Loucy (cell line): ENCODE results near the gene SUPT5H.

Experiments
- H2AFZ ChIP-seq: fragments of 200-600 bp; sonication (generic); 2 replicates; pipeline ENCODE4 v1.6.0; 2016; ENCODE audit warnings: antibody characterized with exemption, mild to moderate bottlenecking, low read length, moderate library complexity
- H3F3A ChIP-seq: fragments of 200-600 bp; 2 replicates; pipeline ENCODE4 v1.6.0; 2016; ENCODE audit warnings: antibody characterized with exemption, low read depth, mild to moderate bottlenecking
- H3K27me3 ChIP-seq: fragments of 200-600 bp; sonication (generic); 2 replicates; pipeline ENCODE4 v1.6.1; 2014; ENCODE audit warnings: low read length, mild to moderate bottlenecking; ENCODE audit not compliant: insufficient read depth, poor library complexity, severe bottlenecking
- H3K36me3 ChIP-seq: fragments of 200-600 bp; sonication (generic); 2 replicates; pipeline ENCODE4 v1.6.1; 2016; ENCODE audit warnings: low read length; ENCODE audit not compliant: insufficient read depth
- H3K4me1 ChIP-seq: fragments of 200-600 bp; sonication (generic); 2 replicates; pipeline ENCODE4 v1.5.1; 2014; ENCODE audit warnings: low read length, mild to moderate bottlenecking; ENCODE audit not compliant: insufficient read depth, poor library complexity, severe bottlenecking
- H3K4me2 ChIP-seq: fragments of 200-600 bp; sonication (generic); 2 replicates; pipeline ENCODE4 v1.6.0; 2014; ENCODE audit warnings: antibody characterized with exemption, low read length, low read depth, mild to moderate bottlenecking; ENCODE audit not compliant: poor library complexity, severe bottlenecking
- H3K4me3 ChIP-seq: fragments of 200-600 bp; sonication (generic); 2 replicates; pipeline ENCODE4 v1.5.1; 2014; ENCODE audit warnings: low read length, mild to moderate bottlenecking, mixed read lengths; ENCODE audit not compliant: poor library complexity, severe bottlenecking
- H3K79me2 ChIP-seq: fragments of 200-600 bp; sonication (generic); 2 replicates; pipeline ENCODE4 v1.6.1; 2014; ENCODE audit warnings: low read length; ENCODE audit not compliant: insufficient read depth
- H3K9ac ChIP-seq: fragments of 200-600 bp; sonication (generic); 2 replicates; pipeline ENCODE4 v1.6.0; 2014; ENCODE audit warnings: mild to moderate bottlenecking, low read depth, low read length, moderate library complexity; ENCODE audit not compliant: poor library complexity, severe bottlenecking
- H3K9me2 ChIP-seq: fragments of 200-600 bp; sonication (generic); replicated peaks from 2 replicates; pipeline ENCODE4 v1.6.1; 2016; ENCODE audit warnings: low read depth, low read length, mixed read lengths
- H3K9me3 ChIP-seq: fragments of 200-600 bp; sonication (generic); 2 replicates; pipeline ENCODE4 v1.6.1; 2014; ENCODE audit warnings: mild to moderate bottlenecking, antibody characterized with exemption, low read length, low read depth; ENCODE audit not compliant: insufficient read depth
- H4K20me1 ChIP-seq: fragments of 200-600 bp; sonication (generic); 2 replicates; pipeline ENCODE4 v1.6.0; 2014; ENCODE audit warnings: antibody characterized with exemption, low read length, mild to moderate bottlenecking; ENCODE audit not compliant: insufficient read depth, poor library complexity, severe bottlenecking
- CTCF ChIP-seq: fragments of 200-600 bp; sonication (generic); conservative IDR thresholded peaks from 2 replicates; pipeline ENCODE4 v1.5.1; 2014; ENCODE audit warnings: mild to moderate bottlenecking, antibody characterized with exemption, low read length
- EZH2phosphoT487 ChIP-seq: fragments of 200-600 bp; IDR thresholded peaks from 2 replicates; pipeline ENCODE4 v1.6.1; 2018; ENCODE audit warnings: antibody characterized with exemption, mild to moderate bottlenecking, moderate library complexity, borderline replicate concordance

SUPT5H gene

GRCh38 chr19:39497701-39497995 is 52.3 kb downstream of the SUPT5H start:
- Histone ChIP-seq H3K4me3 (peak overlapping the region; percentile 75), H3K9me2 (no peaks in the 10 kb centered on the region), H3F3A (no peaks in the 10 kb centered on the region), H3K27me3 (no peaks in the 10 kb centered on the region), H3K4me1 (peaks cover 7% of the 10 kb centered on the region), H3K9ac (peak overlapping the region; percentile 77), H3K4me2 (peak overlapping the region; percentile 86), H4K20me1 (no peaks in the 10 kb centered on the region), H2AFZ (peak overlapping the region; percentile 93), H3K79me2 (no peaks in the 10 kb centered on the region), H3K9me3 (no peaks in the 10 kb centered on the region), H3K36me3 (no peaks in the 10 kb centered on the region)
- TF ChIP-seq EZH2phosphoT487 (no peak), CTCF (no peak)

- Histone ChIP-seq H3K27me3 (no peaks in the 10 kb centered on the region), H3K4me2 (peak overlapping the region; percentile 86), H3K9me3 (no peaks in the 10 kb centered on the region), H4K20me1 (no peaks in the 10 kb centered on the region), H2AFZ (peak overlapping the region; percentile 93), H3F3A (no peaks in the 10 kb centered on the region), H3K9ac (peak overlapping the region; percentile 77), H3K36me3 (no peaks in the 10 kb centered on the region), H3K9me2 (no peaks in the 10 kb centered on the region), H3K79me2 (no peaks in the 10 kb centered on the region), H3K4me3 (peak overlapping the region; percentile 75), H3K4me1 (peaks cover 7% of the 10 kb centered on the region)
- peak; percentile 53 for TF ChIP-seq CTCF
- no peak for TF ChIP-seq EZH2phosphoT487
Observed at GRCh38 chr19:39497996-39498797, 52.8 kb downstream of the SUPT5H start.

GRCh38 chr19:39498798-39499642 is 53.6 kb downstream of the SUPT5H start, which contains the start of gene DLL3:
Gene DLL3 (plus strand): TSS chr19:39498947. CDS start chr19:39498975, 28 bp downstream.
- H3K9me3 ChIP-seq, result no peaks in the 10 kb centered on the region
- no peaks in the 10 kb centered on the region for H4K20me1 ChIP-seq
- H3K9ac ChIP-seq, result peak within 1 kb of the TSS; percentile 77
- H3K4me1 ChIP-seq, result peaks cover 7% of the 10 kb centered on the region
- TF ChIP-seq CTCF (no peak), EZH2phosphoT487 (no peak)
- H3K27me3 ChIP-seq, result no peaks in the 10 kb centered on the region
- no peaks in the 10 kb centered on the region for H3F3A ChIP-seq
- peak within 1 kb of the TSS; percentile 86 for H3K4me2 ChIP-seq
- H3K4me3 ChIP-seq, result peak within 1 kb of the TSS; percentile 75
- no peaks in the 10 kb centered on the region for H3K79me2 ChIP-seq
- H2AFZ ChIP-seq, result peak within 1 kb of the TSS; percentile 93
- no peaks in the 10 kb centered on the region for H3K9me2 ChIP-seq
- H3K36me3 ChIP-seq, result no peaks in the 10 kb centered on the region
